ENCODE measurements around the gene TRPM3. TPM values are rescaled to one million over a fixed set of nuclear protein-coding genes. Genes with fewer than 3 reads are reported as not detected.

TRPM3 gene
- total RNA-seq, 1 donor = 0.72 TPM

GRCh38 chr9:71097671-71098070, 23.8 kb downstream of the TRPM3 start:
- no peak overlapping the region for H3K4me2 ChIP-seq (ENCODE audit: insufficient read depth, low read length)
- H3K9me3 ChIP-seq (ENCODE audit: low read depth, low read length) = no peaks in the 10 kb centered on the region
- H3K4me1 ChIP-seq (ENCODE audit: insufficient read depth, low read length) = no peaks in the 10 kb centered on the region
- no peak overlapping the region for H3K4me3 ChIP-seq (ENCODE audit: insufficient read depth, low read length)
- H3K79me2 ChIP-seq (ENCODE audit: insufficient read depth, low read length) = no peaks in the 10 kb centered on the region
- no peaks in the 10 kb centered on the region for H4K20me1 ChIP-seq (ENCODE audit: insufficient read depth, low read length)
- H3K36me3 ChIP-seq (ENCODE audit: insufficient read depth, low read length) = no peaks in the 10 kb centered on the region
- no peaks in the 10 kb centered on the region for H3K27me3 ChIP-seq (ENCODE audit: insufficient read depth, low read length)
- no peak for TF ChIP-seq CTCF (IDR thresholded peaks at IDR 0.05; ENCODE audit: extremely low read depth, low read depth, low read length)
- H2AFZ ChIP-seq (ENCODE audit: low read length) = no peak overlapping the region
- no peak for DNase-seq (ENCODE audit: insufficient read length, low spot score, missing footprints)
- no peak overlapping the region for H3K27ac ChIP-seq (ENCODE audit: low read depth, low read length)

DNA sequence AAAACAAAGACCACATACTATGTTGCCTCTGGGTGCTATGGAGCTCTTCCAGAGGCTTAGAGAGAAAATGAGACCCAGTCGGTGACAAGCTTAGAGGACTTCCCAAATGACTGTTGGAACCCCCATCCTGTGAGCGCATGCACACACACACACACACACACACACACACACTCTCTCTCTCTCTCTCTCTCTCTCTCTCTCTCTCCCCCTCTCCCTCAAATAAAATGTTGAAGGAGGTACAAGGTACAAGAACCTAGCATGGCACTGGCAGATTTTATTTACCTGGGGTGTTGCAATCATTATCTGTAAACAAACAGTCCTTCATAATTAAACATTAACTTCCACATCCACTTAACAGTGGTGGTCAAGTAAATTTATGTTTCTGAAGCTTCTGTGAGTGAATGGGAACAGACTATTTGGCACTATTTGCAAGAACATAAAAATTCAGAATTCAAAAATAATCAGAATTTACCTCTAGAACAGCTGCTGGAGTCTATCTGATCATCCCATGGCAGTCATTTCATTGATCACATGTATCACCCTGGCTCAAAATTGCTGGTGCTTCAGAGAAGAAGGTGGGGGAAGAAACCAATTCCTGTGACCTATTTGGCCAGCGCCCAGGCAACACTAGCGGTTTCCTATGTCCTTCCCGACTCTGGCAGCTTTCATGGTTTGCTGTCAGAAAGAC, 24.9 kb downstream of the TRPM3 start:
- Histone ChIP-seq H3K79me2 (ENCODE audit: insufficient read depth, low read length) (no peaks in the 10 kb centered on the region), H3K27ac (ENCODE audit: low read depth, low read length) (no peak overlapping the region)
- TF ChIP-seq CTCF (IDR thresholded peaks at IDR 0.05; ENCODE audit: extremely low read depth, low read depth, low read length) = no peak

GRCh38 chr9:71094708-71095251, 26.6 kb downstream of the TRPM3 start:
- H3K27ac ChIP-seq (ENCODE audit: low read depth, low read length) = no peak overlapping the region
- DNase-seq (ENCODE audit: insufficient read length, low spot score, missing footprints) = no peak
- no peaks in the 10 kb centered on the region for H3K27me3 ChIP-seq (ENCODE audit: insufficient read depth, low read length)
- no peak for TF ChIP-seq CTCF (IDR thresholded peaks at IDR 0.05; ENCODE audit: extremely low read depth, low read depth, low read length)
- H3K4me1 ChIP-seq (ENCODE audit: insufficient read depth, low read length) = no peaks in the 10 kb centered on the region
- no peaks in the 10 kb centered on the region for H3K36me3 ChIP-seq (ENCODE audit: insufficient read depth, low read length)
- no peak overlapping the region for H3K4me2 ChIP-seq (ENCODE audit: insufficient read depth, low read length)
- H3K9me3 ChIP-seq (ENCODE audit: low read depth, low read length) = no peaks in the 10 kb centered on the region
- H3K4me3 ChIP-seq (ENCODE audit: insufficient read depth, low read length) = no peak overlapping the region
- H3K79me2 ChIP-seq (ENCODE audit: insufficient read depth, low read length) = no peaks in the 10 kb centered on the region
- H4K20me1 ChIP-seq (ENCODE audit: insufficient read depth, low read length) = no peaks in the 10 kb centered on the region
- H2AFZ ChIP-seq (ENCODE audit: low read length) = no peak overlapping the region

More for the DNA sequence above, 24.9 kb downstream of the TRPM3 start:
- Histone ChIP-seq H3K4me3 (ENCODE audit: insufficient read depth, low read length) (no peak overlapping the region), H3K27me3 (ENCODE audit: insufficient read depth, low read length) (no peaks in the 10 kb centered on the region), H3K9me3 (ENCODE audit: low read depth, low read length) (no peaks in the 10 kb centered on the region), H3K4me1 (ENCODE audit: insufficient read depth, low read length) (no peaks in the 10 kb centered on the region), H2AFZ (ENCODE audit: low read length) (no peak overlapping the region), H4K20me1 (ENCODE audit: insufficient read depth, low read length) (no peaks in the 10 kb centered on the region), H3K36me3 (ENCODE audit: insufficient read depth, low read length) (no peaks in the 10 kb centered on the region), H3K4me2 (ENCODE audit: insufficient read depth, low read length) (no peak overlapping the region)
- no peak for DNase-seq (ENCODE audit: insufficient read length, low spot score, missing footprints)

DNA sequence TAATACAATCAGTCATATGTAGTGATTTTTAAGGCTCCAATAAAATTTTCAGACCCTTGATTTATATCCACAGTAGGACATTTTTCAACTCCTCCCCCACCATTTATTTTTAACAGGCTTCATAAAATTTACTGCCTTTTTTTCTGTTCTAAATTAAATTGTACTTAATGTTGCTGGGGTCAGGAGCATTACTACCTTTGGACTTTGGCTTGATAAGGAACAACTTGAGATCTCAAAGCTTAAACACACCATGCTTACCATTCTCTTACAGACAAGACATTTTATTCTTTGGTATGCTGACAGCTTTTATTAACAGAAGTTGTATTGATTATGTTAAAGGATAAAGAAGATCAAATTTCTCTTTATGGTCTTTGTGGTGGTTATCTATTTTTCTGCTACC, 30.5 kb downstream of the TRPM3 start:
- Histone ChIP-seq H3K36me3 (ENCODE audit: insufficient read depth, low read length) (no peaks in the 10 kb centered on the region), H3K4me2 (ENCODE audit: insufficient read depth, low read length) (no peak overlapping the region), H3K9me3 (ENCODE audit: low read depth, low read length) (no peaks in the 10 kb centered on the region), H3K27me3 (ENCODE audit: insufficient read depth, low read length) (no peaks in the 10 kb centered on the region), H3K4me3 (ENCODE audit: insufficient read depth, low read length) (no peak overlapping the region), H3K79me2 (ENCODE audit: insufficient read depth, low read length) (no peaks in the 10 kb centered on the region), H3K4me1 (ENCODE audit: insufficient read depth, low read length) (no peaks in the 10 kb centered on the region), H3K27ac (ENCODE audit: low read depth, low read length) (no peak overlapping the region), H4K20me1 (ENCODE audit: insufficient read depth, low read length) (no peaks in the 10 kb centered on the region), H2AFZ (ENCODE audit: low read length) (no peak overlapping the region)
- TF ChIP-seq CTCF (IDR thresholded peaks at IDR 0.05; ENCODE audit: extremely low read depth, low read depth, low read length) = no peak
- DNase-seq (ENCODE audit: insufficient read length, low spot score, missing footprints) = no peak
